Fibroblast of lung (primary cell): ENCODE data around the gene C1orf116. TPM values are rescaled to one million over a fixed set of nuclear protein-coding genes. Genes with fewer than 3 reads are reported as not detected.

ENCODE experiments used
- DNase-seq, 2 donors: peaks; one replicate each; pipeline versions ENCODE4 v3.0.0 to v3.0.0-alpha.2; 2010; ENCODE audit warnings: low read depth in 2 of 2
- H2AFZ ChIP-seq: 2 replicates; pipeline ENCODE4 v1.5.1; 2012; ENCODE audit warnings: low read length, control low read depth, inconsistent platforms
- H3K27ac ChIP-seq: 2 replicates; pipeline ENCODE4 v1.5.1; 2011; ENCODE audit warnings: low read length, control low read depth; ENCODE audit not compliant: insufficient read depth
- H3K27me3 ChIP-seq: 2 replicates; pipeline ENCODE4 v1.5.1; 2011; ENCODE audit warnings: mild to moderate bottlenecking, low read length; ENCODE audit not compliant: control insufficient read depth, insufficient read depth
- H3K36me3 ChIP-seq: 2 replicates; pipeline ENCODE4 v1.5.1; 2011; ENCODE audit warnings: low read length; ENCODE audit not compliant: control insufficient read depth, insufficient read depth
- H3K4me1 ChIP-seq: 2 replicates; pipeline ENCODE4 v1.5.1; 2011; ENCODE audit warnings: low read length; ENCODE audit not compliant: control insufficient read depth, insufficient read depth; ENCODE audit errors: extremely low read depth
- H3K4me2 ChIP-seq: 2 replicates; pipeline ENCODE4 v1.5.1; 2011; ENCODE audit warnings: low read length, control low read depth; ENCODE audit not compliant: insufficient read depth; ENCODE audit errors: extremely low read depth
- H3K4me3 ChIP-seq, 4 experiments: fragments of 200-600 bp in 1 of 4; sonication (generic) in 1 of 4; replicated peaks in 1 of 4; 2 replicates each; pipeline ENCODE4 v1.5.1; 2011 to 2016; ENCODE audit warnings: low read length in 4 of 4, low read depth in 3 of 4, mild to moderate bottlenecking in 3 of 4, control low read depth in 2 of 4, inconsistent platforms in 1 of 4, mixed read lengths in 1 of 4; ENCODE audit not compliant: insufficient read depth in 1 of 4; ENCODE audit errors: control extremely low read depth in 1 of 4
- H3K79me2 ChIP-seq: 2 replicates; pipeline ENCODE4 v1.5.1; 2012; ENCODE audit warnings: mild to moderate bottlenecking, low read length, inconsistent platforms; ENCODE audit not compliant: control insufficient read depth, insufficient read depth
- H3K9ac ChIP-seq: 2 replicates; pipeline ENCODE4 v1.5.1; 2011; ENCODE audit warnings: mild to moderate bottlenecking, low read length, control low read depth; ENCODE audit not compliant: insufficient read depth
- H3K9me3 ChIP-seq: 2 replicates; pipeline ENCODE4 v1.5.1; 2012; ENCODE audit warnings: low read depth, low read length; ENCODE audit not compliant: control insufficient read depth, insufficient read depth
- H4K20me1 ChIP-seq: 2 replicates; pipeline ENCODE4 v1.5.1; 2011; ENCODE audit warnings: low read length; ENCODE audit not compliant: control insufficient read depth, insufficient read depth; ENCODE audit errors: extremely low read depth
- EZH2 ChIP-seq: IDR thresholded peaks from 2 replicates; pipeline ENCODE4 v1.5.1; 2012; ENCODE audit warnings: low read length, control low read depth, mild to moderate bottlenecking; ENCODE audit errors: missing control alignments
- polyA plus RNA-seq, 2 donors: library from polyadenylated mRNA; depleted of rRNA in 1 of 2; stranded (reverse) in 1 of 2; unstranded in 1 of 2; fragments of >200 nt; gene quantifications; 2 replicates each; pipeline ENCODE4 v1.2.1, GENCODE V29; 2011 to 2012; ENCODE audit warnings: missing spikeins in 1 of 2
- total RNA-seq: library from RNA; depleted of rRNA; stranded (reverse); fragments of >200 nt; gene quantifications from 2 replicates; pipeline ENCODE4 v1.2.1, GENCODE V29; 2014
- TF ChIP-seq, protein P1 (sequence below), 2 donors: IDR thresholded peaks in 1 of 2; conservative IDR thresholded peaks in 1 of 2; 1 replicate in 1 of 2; 2 replicates in 1 of 2; pipeline ENCODE4 v1.5.1; 2011 to 2012; ENCODE audit warnings: low read length in 2 of 2, control low read depth in 1 of 2, inconsistent platforms in 1 of 2, low read depth in 1 of 2, mild to moderate bottlenecking in 1 of 2

The C1orf116 gene
- total and polyA plus RNA-seq, 2 donors (not counting 1 experiment from before 2014, with no cell fraction given) = 0.06 TPM; not detected in 1

DNA sequence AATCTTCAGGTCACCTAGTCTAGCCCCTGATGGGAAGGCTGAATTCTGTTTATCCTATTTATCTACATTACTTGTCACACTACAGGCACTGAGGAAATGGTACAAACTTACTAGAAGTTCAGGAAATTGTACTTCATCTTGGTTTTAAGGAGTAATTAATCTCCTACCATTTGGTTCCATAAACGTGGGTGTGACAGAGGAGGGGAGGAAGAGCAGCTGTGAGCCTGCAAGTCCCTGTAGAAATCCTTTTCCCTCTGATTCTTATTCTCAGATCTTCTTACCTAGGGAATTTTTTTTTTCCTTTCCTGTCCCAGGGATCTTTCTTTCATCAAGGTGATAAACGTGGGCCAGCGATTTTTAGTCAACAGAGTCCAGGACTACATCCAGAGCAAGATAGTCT lies 34.6 kb upstream of the C1orf116 start:
- Histone ChIP-seq H3K27ac (no peak overlapping the region), H3K79me2 (no peaks in the 10 kb centered on the region), H3K9ac (no peak overlapping the region), H3K27me3 (no peaks in the 10 kb centered on the region), H3K4me3 (no peak overlapping the region), H4K20me1 (no peaks in the 10 kb centered on the region), H3K4me1 (no peaks in the 10 kb centered on the region), H3K9me3 (no peaks in the 10 kb centered on the region), H3K4me2 (no peak overlapping the region), H2AFZ (no peak overlapping the region), H3K36me3 (no peaks in the 10 kb centered on the region)
- TF ChIP-seq, protein P1, sequence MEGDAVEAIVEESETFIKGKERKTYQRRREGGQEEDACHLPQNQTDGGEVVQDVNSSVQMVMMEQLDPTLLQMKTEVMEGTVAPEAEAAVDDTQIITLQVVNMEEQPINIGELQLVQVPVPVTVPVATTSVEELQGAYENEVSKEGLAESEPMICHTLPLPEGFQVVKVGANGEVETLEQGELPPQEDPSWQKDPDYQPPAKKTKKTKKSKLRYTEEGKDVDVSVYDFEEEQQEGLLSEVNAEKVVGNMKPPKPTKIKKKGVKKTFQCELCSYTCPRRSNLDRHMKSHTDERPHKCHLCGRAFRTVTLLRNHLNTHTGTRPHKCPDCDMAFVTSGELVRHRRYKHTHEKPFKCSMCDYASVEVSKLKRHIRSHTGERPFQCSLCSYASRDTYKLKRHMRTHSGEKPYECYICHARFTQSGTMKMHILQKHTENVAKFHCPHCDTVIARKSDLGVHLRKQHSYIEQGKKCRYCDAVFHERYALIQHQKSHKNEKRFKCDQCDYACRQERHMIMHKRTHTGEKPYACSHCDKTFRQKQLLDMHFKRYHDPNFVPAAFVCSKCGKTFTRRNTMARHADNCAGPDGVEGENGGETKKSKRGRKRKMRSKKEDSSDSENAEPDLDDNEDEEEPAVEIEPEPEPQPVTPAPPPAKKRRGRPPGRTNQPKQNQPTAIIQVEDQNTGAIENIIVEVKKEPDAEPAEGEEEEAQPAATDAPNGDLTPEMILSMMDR (conservative IDR thresholded peaks at IDR 0.05 in 1 of 2, IDR thresholded peaks at IDR 0.05 in 1 of 2; ENCODE audit: low read depth in 1 of 2, low read length in 2 of 2) = no peak
- TF ChIP-seq EZH2 = no peak
- no peak for DNase-seq

GRCh38 chr1:207064561-207064960 lies 32.0 kb upstream of the C1orf116 start:
- Histone ChIP-seq H3K27me3 (no peaks in the 10 kb centered on the region), H3K36me3 (no peaks in the 10 kb centered on the region), H3K27ac (no peak overlapping the region), H3K4me1 (no peaks in the 10 kb centered on the region), H3K9ac (no peak overlapping the region), H3K4me3 (no peak overlapping the region), H4K20me1 (no peaks in the 10 kb centered on the region), H3K4me2 (no peak overlapping the region), H3K79me2 (no peaks in the 10 kb centered on the region), H2AFZ (no peak overlapping the region), H3K9me3 (no peaks in the 10 kb centered on the region)
- TF ChIP-seq EZH2 = no peak
- TF ChIP-seq, protein P1 (conservative IDR thresholded peaks at IDR 0.05 in 1 of 2, IDR thresholded peaks at IDR 0.05 in 1 of 2; ENCODE audit: low read depth in 1 of 2, low read length in 2 of 2) = no peak
- DNase-seq = no peak

- H2AFZ ChIP-seq = no peak overlapping the region
- H3K27ac ChIP-seq = no peak overlapping the region
- no peaks in the 10 kb centered on the region for H3K79me2 ChIP-seq
- H3K9ac ChIP-seq = no peak overlapping the region
- H3K36me3 ChIP-seq = no peaks in the 10 kb centered on the region
- TF ChIP-seq, protein P1 (conservative IDR thresholded peaks at IDR 0.05 in 1 of 2, IDR thresholded peaks at IDR 0.05 in 1 of 2; ENCODE audit: low read depth in 1 of 2, low read length in 2 of 2) = no peak
- no peak for TF ChIP-seq EZH2
- no peak overlapping the region for H3K4me2 ChIP-seq
- H3K9me3 ChIP-seq = no peaks in the 10 kb centered on the region
- no peaks in the 10 kb centered on the region for H3K27me3 ChIP-seq
- no peak for DNase-seq
- H4K20me1 ChIP-seq = no peaks in the 10 kb centered on the region
- H3K4me1 ChIP-seq = no peaks in the 10 kb centered on the region
- H3K4me3 ChIP-seq = no peak overlapping the region
Observed at GRCh38 chr1:207063014-207063413, 30.5 kb upstream of the C1orf116 start.
